Fibroblast of pulmonary artery (primary cell): Measurements from ENCODE around the gene ABCD1.

Experiments
- DNase-seq: peaks from one replicate; pipeline ENCODE4 v3.0.0-alpha.2; 2010; ENCODE audit warnings: low read depth
- H3K4me3 ChIP-seq: replicated peaks from 2 replicates; pipeline ENCODE4 v1.5.1; 2011; ENCODE audit warnings: low read depth, mild to moderate bottlenecking, control low read depth, low read length, moderate library complexity
- CTCF ChIP-seq: IDR thresholded peaks from 2 replicates; pipeline ENCODE4 v1.5.1; 2011; ENCODE audit warnings: mild to moderate bottlenecking, control low read depth, low read length, inconsistent platforms; ENCODE audit errors: missing control alignments

Gene ABCD1

GRCh38 chrX:153755136-153755535 is 30.5 kb downstream of the ABCD1 start:
- DNase-seq: no peak
- no peak overlapping the region for H3K4me3 ChIP-seq
- no peak for TF ChIP-seq CTCF

DNA sequence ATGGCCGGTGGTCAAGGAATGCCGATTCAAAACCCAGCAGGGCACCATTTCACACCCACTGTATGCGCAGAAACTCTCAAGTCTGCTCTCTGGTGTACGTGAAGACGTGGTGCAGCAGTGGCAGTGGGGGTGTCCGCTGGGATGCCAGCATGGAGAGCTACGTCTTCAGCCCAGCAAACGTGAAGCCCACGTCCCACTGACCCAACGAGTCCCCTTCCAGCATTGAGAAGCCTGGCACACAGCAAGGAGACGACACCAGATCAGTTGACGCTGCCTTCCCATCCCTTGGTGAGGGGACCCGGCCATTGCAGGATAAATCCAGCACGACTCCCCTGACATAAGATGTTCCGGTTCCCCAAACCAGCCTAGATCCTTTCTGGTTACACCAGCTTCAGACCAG is 37.2 kb downstream of the ABCD1 start:
- DNase-seq: no peak
- no peak overlapping the region for H3K4me3 ChIP-seq
- TF ChIP-seq CTCF: no peak

- TF ChIP-seq CTCF: no peak
- no peak for DNase-seq
- H3K4me3 ChIP-seq: no peak overlapping the region
Measured at GRCh38 chrX:153762626-153763173, 38.0 kb downstream of the ABCD1 start.

- no peak for TF ChIP-seq CTCF
- no peak overlapping the region for H3K4me3 ChIP-seq
- no peak for DNase-seq
Measured at GRCh38 chrX:153763298-153763932, 38.8 kb downstream of the ABCD1 start.

- peak within 1 kb of the TSS; percentile 55 for H3K4me3 ChIP-seq
- peak; percentile 66 for TF ChIP-seq CTCF
- peak; percentile 65 for DNase-seq
Measured at GRCh38 chrX:153763989-153764755, 39.5 kb downstream of the ABCD1 start, which contains the start of gene PLXNB3. PLXNB3 (plus strand) TSS chrX:153764249; CDS start chrX:153765536, 1,287 bp downstream.

- no peak for TF ChIP-seq CTCF
- DNase-seq: no peak
- H3K4me3 ChIP-seq: peak overlapping the region; percentile 55
Measured at GRCh38 chrX:153764786-153765137, 40.1 kb downstream of the ABCD1 start.
